Dendritic cell treated with granulocyte-macrophage colony-stimulating factor and Interleukin-4, amounts not matched to agents 40 ng/mL and 50 ng/mL, for 4 days (primary cell): Measurements from ENCODE around the gene COBLL1.

Source experiments
- H3K27ac Mint-ChIP-seq: one replicate; pipeline ENCODE4 v1.8.0; 2022; ENCODE audit warnings: mild to moderate bottlenecking, mixed read lengths
- H3K27me3 Mint-ChIP-seq: one replicate; pipeline ENCODE4 v1.8.0; 2022; ENCODE audit warnings: mild to moderate bottlenecking, mixed read lengths
- H3K36me3 Mint-ChIP-seq: one replicate; pipeline ENCODE4 v1.8.0; 2022; ENCODE audit warnings: low read depth, mixed read lengths
- H3K4me1 Mint-ChIP-seq: one replicate; pipeline ENCODE4 v1.8.0; 2022; ENCODE audit warnings: low read depth, mixed read lengths
- H3K4me3 Mint-ChIP-seq: one replicate; pipeline ENCODE4 v1.8.0; 2022; ENCODE audit warnings: mild to moderate bottlenecking, moderate library complexity, mixed read lengths
- H3K9me3 Mint-ChIP-seq: one replicate; pipeline ENCODE4 v1.8.0; 2022; ENCODE audit warnings: mixed read lengths
- intact Hi-C: fragments of 100-400 bp; cut with micrococcal nuclease; formaldehyde crosslinking; loops from one replicate; pipeline ENCODE4 v1.15.0; 2022

Gene COBLL1

GRCh38 chr2:164705412-164706167 lies 136.0 kb downstream of the COBLL1 start:
- intact Hi-C loops, result no loop called here
- H3K27ac Mint-ChIP-seq, result no peak overlapping the region
- H3K4me3 Mint-ChIP-seq, result no peak overlapping the region
- H3K4me1 Mint-ChIP-seq, result no peaks in the 10 kb centered on the region
- H3K27me3 Mint-ChIP-seq, result no peaks in the 10 kb centered on the region
- H3K36me3 Mint-ChIP-seq, result no peaks in the 10 kb centered on the region
- no peaks in the 10 kb centered on the region for H3K9me3 Mint-ChIP-seq

DNA sequence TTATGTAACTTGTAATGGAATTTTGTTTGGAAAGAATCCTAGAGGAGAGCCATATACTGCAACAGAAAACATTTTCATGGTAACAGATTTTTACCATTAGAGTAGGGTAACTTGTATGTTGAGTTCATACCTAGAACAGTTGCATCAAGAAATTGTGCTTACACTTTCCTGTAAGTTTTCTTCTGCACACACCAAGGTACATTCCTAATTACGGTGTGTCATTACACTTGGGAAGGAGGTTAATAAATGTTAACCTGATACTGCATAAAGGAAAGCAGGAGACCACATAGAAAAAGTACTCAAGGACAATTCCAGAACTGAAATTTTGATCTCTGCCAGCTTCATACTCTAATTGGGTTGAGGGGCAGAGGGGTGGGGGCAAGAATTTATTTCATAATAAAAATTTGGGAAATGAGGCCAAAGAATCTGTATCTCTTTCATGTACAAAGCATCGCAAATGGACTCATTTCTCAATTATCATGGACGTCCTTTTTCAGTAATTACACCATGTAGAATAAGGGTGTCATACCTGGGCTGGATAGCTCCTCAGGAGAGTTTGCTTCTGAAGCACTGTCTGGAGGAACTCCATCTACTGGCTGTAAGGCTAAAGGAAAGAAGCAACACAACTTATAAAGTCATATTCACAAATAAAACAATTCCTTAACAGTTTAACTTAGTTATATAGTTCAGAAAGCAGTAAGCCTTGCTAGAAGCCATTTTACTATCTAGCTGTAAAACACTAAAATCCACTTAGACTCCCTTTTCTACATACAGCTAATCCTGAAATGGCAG lies 137.5 kb downstream of the COBLL1 start:
- intact Hi-C loops, result no loop called here
- H3K9me3 Mint-ChIP-seq, result no peaks in the 10 kb centered on the region

GRCh38 chr2:164701565-164701964 lies 140.1 kb downstream of the COBLL1 start:
- intact Hi-C loops, result no loop called here
- H3K27ac Mint-ChIP-seq, result no peak overlapping the region
- H3K4me3 Mint-ChIP-seq, result no peak overlapping the region
- H3K9me3 Mint-ChIP-seq, result no peaks in the 10 kb centered on the region
- no peaks in the 10 kb centered on the region for H3K27me3 Mint-ChIP-seq
- H3K4me1 Mint-ChIP-seq, result no peaks in the 10 kb centered on the region
- no peaks in the 10 kb centered on the region for H3K36me3 Mint-ChIP-seq

More for the DNA sequence above, 137.5 kb downstream of the COBLL1 start:
- Mint-ChIP-seq H3K4me3 (no peak overlapping the region), H3K27me3 (no peaks in the 10 kb centered on the region), H3K27ac (no peak overlapping the region), H3K4me1 (no peaks in the 10 kb centered on the region), H3K36me3 (no peaks in the 10 kb centered on the region)

DNA sequence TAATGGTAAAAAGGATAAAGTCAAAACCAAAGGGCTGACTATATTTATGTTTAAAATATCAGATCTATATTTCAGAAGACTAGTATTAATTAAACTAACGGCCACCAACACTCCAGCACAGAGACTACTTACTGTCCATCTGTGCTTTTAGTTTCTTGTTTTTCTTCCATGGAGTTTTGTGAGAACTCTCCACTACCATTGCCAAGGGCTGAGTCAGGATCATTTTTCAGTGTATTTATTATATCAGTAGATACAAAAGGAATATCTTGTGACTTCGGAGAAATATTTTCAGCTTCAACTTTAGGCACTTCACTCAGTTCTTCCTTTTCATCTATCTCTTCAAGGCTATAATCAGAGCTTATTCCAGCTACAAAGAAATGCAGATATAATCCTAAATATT lies 141.2 kb downstream of the COBLL1 start:
- intact Hi-C loops, result no loop called here
- Mint-ChIP-seq H3K27ac (no peak overlapping the region), H3K9me3 (no peaks in the 10 kb centered on the region), H3K36me3 (no peaks in the 10 kb centered on the region), H3K27me3 (no peaks in the 10 kb centered on the region), H3K4me3 (no peak overlapping the region), H3K4me1 (no peaks in the 10 kb centered on the region)

DNA sequence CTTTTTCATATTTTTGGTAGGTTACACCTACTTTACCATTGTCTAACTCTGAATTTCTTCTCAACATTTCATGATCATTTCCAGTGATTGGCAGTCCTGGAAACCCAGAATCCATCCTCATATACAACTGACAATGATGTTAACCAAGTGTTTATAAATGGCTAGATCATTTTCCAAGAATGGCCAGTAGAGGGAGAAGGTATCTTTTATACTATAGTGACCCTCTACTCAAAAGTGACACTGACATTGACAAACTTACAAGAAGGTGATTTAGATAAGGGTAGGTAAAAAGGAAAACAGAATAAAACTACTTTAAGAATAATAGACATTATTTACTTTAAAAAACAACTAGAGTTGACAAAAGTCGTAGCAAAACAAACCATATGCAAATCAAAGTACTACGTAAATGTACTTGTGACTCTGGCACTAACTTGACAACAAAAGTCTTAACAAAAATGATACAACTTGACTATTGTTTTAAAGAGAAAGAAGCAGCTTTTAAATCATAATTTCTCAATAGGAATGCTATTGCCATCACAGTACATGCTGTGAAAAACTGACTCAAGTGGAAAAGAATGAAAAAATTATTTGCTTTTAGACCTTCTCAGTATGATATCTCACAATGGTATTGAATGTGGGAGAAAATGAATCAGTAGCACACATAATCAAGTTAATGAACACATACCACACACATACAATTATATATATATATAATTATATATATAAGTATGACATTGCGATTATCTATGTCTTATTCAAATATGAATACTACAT lies 143.7 kb downstream of the COBLL1 start:
- H3K4me3 Mint-ChIP-seq, result no peak overlapping the region
- no peaks in the 10 kb centered on the region for H3K4me1 Mint-ChIP-seq
- no peaks in the 10 kb centered on the region for H3K27me3 Mint-ChIP-seq
- no peaks in the 10 kb centered on the region for H3K9me3 Mint-ChIP-seq
- no peak overlapping the region for H3K27ac Mint-ChIP-seq
- H3K36me3 Mint-ChIP-seq, result no peaks in the 10 kb centered on the region
- intact Hi-C loops, result no loop called here

DNA sequence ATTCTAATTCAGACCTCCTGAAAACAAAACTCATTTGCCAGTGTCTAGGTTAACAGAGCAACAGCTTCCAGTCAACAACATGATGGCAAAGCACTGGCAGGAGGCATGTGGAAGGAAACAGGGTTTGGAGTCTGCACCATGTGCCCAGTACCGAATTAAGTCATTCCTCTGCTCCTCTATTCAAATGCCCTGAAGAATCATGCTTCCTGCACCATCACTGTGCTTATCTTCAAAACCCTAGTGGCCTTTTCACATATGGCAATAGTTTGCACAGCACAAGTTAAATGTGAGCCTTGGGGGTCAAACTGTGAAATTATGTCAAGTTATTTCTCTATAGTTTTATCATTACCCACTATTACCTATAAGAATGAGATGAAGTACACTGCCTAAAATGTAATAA lies 145.0 kb downstream of the COBLL1 start:
- Mint-ChIP-seq H3K4me1 (no peaks in the 10 kb centered on the region), H3K27me3 (no peaks in the 10 kb centered on the region), H3K9me3 (no peaks in the 10 kb centered on the region), H3K36me3 (no peaks in the 10 kb centered on the region), H3K4me3 (no peak overlapping the region), H3K27ac (no peak overlapping the region)
- intact Hi-C loops, result no loop called here

DNA sequence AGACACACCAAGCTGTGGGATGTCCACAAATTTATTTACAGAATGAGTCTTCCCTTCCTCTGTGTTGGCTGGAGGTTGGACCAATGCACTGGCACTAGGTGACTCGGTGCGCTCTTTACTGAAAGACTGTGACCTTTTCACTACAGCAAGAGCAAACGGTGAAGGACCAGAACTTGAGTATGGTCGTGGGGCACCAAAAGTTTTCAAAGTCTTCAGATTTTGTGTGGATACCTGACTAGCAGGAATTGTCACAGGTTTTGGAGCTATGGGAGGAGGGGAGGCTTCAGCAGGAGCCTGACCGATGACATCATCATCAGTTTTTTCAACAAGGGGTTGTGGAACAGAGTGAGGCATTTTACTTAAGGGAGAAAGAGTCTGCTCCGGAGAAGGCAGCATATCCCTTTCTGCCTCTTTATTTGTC lies 147.3 kb downstream of the COBLL1 start:
- intact Hi-C loops, result no loop called here
- no peaks in the 10 kb centered on the region for H3K27me3 Mint-ChIP-seq
- H3K4me1 Mint-ChIP-seq, result no peaks in the 10 kb centered on the region
- no peak overlapping the region for H3K4me3 Mint-ChIP-seq
- no peak overlapping the region for H3K27ac Mint-ChIP-seq
- H3K36me3 Mint-ChIP-seq, result no peaks in the 10 kb centered on the region
- H3K9me3 Mint-ChIP-seq, result no peaks in the 10 kb centered on the region

DNA sequence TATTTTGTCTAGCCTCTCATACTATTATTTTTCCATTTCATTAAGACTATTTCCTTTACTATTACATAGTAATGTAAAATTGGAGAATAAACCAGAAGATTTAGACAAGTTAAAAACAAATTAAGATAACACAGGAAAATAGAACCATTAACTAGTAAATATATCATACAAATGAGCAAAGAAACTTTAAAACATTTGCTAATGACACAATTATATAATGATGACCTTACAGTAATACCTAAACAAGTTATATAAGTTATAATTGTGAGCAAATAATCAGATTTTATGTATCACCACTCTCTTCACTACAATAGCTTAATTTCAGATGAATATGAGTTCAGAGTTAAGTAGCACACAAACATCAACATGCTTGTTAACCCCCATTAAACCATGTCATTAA lies 147.8 kb downstream of the COBLL1 start:
- intact Hi-C loops, result no loop called here
- H3K27ac Mint-ChIP-seq, result no peak overlapping the region
- H3K36me3 Mint-ChIP-seq, result no peaks in the 10 kb centered on the region
- no peaks in the 10 kb centered on the region for H3K27me3 Mint-ChIP-seq
- H3K4me1 Mint-ChIP-seq, result no peaks in the 10 kb centered on the region
- H3K4me3 Mint-ChIP-seq, result no peak overlapping the region
- no peaks in the 10 kb centered on the region for H3K9me3 Mint-ChIP-seq

- Mint-ChIP-seq H3K9me3 (no peaks in the 10 kb centered on the region), H3K4me1 (no peaks in the 10 kb centered on the region), H3K36me3 (no peaks in the 10 kb centered on the region), H3K27me3 (no peaks in the 10 kb centered on the region), H3K27ac (no peak overlapping the region), H3K4me3 (no peak overlapping the region)
- intact Hi-C loops, result no loop called here
These were observed 148.2 kb downstream of the COBLL1 start for GRCh38 chr2:164693390-164693789.

DNA sequence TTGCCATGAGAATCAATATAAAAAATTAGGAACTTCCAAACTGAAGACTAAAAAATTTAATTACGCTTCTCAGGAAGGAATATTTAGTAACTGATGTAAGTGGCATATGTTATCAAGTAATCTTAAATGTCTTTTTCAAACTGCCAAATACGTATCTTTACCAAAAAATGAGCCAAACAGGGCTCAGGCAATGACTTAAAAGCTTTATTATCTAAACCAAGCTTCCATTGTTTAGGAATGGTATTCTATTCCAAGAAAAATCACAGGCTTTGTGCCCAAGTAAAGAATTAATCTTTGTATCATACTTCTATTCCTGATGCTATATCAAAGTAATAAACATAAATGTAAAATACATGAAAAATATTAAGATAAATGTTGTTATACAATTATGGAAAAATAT lies 148.7 kb downstream of the COBLL1 start:
- H3K9me3 Mint-ChIP-seq, result no peaks in the 10 kb centered on the region
- intact Hi-C loops, result no loop called here
- no peaks in the 10 kb centered on the region for H3K4me1 Mint-ChIP-seq

DNA sequence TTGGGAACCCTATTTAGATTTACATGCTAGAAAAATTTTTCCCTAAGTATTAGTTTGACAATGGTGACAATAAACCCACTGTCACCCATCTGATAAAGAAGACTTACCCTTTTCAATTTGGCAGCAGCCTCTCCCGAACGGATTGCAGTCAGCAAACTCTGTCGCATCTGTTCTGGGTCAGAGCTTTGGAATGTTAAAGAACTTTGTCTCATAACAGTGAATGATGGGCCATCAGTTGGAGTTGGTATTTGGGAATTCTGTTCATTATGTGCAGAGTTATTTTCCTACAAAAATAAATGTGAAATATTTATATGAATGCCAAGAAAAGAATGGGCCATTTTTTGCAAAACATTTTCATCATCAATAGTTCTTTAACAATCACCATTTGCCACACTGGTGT lies 149.5 kb downstream of the COBLL1 start:
- Mint-ChIP-seq H3K4me1 (no peaks in the 10 kb centered on the region), H3K9me3 (no peaks in the 10 kb centered on the region), H3K27me3 (no peaks in the 10 kb centered on the region), H3K4me3 (no peak overlapping the region), H3K27ac (no peak overlapping the region), H3K36me3 (no peaks in the 10 kb centered on the region)
- intact Hi-C loops, result no loop called here

More for the DNA sequence above, 148.7 kb downstream of the COBLL1 start:
- no peak overlapping the region for H3K4me3 Mint-ChIP-seq
- H3K27me3 Mint-ChIP-seq, result no peaks in the 10 kb centered on the region
- no peaks in the 10 kb centered on the region for H3K36me3 Mint-ChIP-seq
- H3K27ac Mint-ChIP-seq, result no peak overlapping the region

DNA sequence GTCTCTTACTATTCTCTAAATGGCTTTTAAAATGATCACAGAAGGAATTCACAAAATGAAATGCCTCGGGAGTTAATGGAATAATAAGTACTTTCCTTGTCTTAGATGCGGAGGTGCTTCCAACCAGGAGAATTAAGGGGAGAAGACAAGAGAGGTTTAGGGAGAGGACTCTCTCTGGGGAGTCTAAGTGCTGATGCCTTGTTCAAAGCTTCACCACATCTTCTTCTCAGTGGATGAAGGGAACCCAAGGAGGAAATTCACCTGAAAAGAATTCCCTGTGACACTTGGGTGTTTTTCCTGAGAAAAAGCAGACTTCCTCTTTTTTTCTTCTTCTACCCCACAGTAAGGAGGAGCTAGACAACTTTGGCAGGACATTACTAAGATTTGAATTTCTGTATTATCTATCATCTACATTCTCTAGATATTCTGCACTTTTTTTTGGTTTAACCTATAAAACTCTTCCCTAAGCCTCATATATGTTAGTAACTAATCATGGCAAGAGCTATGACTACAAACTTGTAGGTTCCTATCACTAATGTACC lies 150.2 kb downstream of the COBLL1 start:
- H3K9me3 Mint-ChIP-seq, result no peaks in the 10 kb centered on the region
- H3K4me1 Mint-ChIP-seq, result no peaks in the 10 kb centered on the region
- no peaks in the 10 kb centered on the region for H3K27me3 Mint-ChIP-seq
- no peaks in the 10 kb centered on the region for H3K36me3 Mint-ChIP-seq
- intact Hi-C loops, result no loop called here
- H3K27ac Mint-ChIP-seq, result no peak overlapping the region
- no peak overlapping the region for H3K4me3 Mint-ChIP-seq

- Mint-ChIP-seq H3K27me3 (no peaks in the 10 kb centered on the region), H3K4me3 (no peak overlapping the region), H3K4me1 (no peaks in the 10 kb centered on the region), H3K36me3 (no peaks in the 10 kb centered on the region), H3K9me3 (no peaks in the 10 kb centered on the region), H3K27ac (no peak overlapping the region)
- intact Hi-C loops, result no loop called here
These were observed 151.3 kb downstream of the COBLL1 start for GRCh38 chr2:164690361-164690760.

- no peak overlapping the region for H3K4me3 Mint-ChIP-seq
- no peaks in the 10 kb centered on the region for H3K27me3 Mint-ChIP-seq
- H3K27ac Mint-ChIP-seq, result no peak overlapping the region
- H3K9me3 Mint-ChIP-seq, result no peaks in the 10 kb centered on the region
- intact Hi-C loops, result no loop called here
- H3K4me1 Mint-ChIP-seq, result no peaks in the 10 kb centered on the region
- no peaks in the 10 kb centered on the region for H3K36me3 Mint-ChIP-seq
These were observed 152.7 kb downstream of the COBLL1 start for GRCh38 chr2:164688896-164689419.
